HS-27A (cell line): ENCODE results near the gene ADGRL4.
A peak's percentile ranks its signal among the peaks of the same experiment; 100 is the strongest.
"Not testable (repeated sequence)": the region's sequence is repeated elsewhere in the genome, so short reads cannot be mapped to it uniquely, and the experiment has no call there.

Experiments
- DNase-seq: peaks from one replicate; pipeline ENCODE4 v3.0.0-alpha.2; 2012; ENCODE audit warnings: low read depth, missing footprints

The ADGRL4 gene

DNA sequence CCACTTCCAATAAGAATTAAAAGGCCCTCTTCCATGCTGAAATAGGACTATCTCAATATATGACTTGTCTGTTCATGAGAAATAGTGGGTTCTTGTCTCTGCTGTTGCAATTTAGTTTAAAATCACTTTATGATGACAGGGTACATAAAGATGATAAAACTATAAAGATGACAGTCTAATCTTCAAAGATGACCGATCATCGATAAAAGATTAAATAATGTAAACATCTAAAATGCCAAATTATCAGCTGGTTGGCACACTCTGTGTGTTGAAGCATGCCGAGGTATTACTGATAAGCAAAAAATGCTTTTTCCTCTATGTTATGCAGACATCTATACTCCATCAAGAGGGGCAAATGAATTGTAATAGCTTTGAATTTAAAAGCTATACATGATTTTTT, 89.5 kb downstream of the ADGRL4 start:
- no peak for DNase-seq

DNA sequence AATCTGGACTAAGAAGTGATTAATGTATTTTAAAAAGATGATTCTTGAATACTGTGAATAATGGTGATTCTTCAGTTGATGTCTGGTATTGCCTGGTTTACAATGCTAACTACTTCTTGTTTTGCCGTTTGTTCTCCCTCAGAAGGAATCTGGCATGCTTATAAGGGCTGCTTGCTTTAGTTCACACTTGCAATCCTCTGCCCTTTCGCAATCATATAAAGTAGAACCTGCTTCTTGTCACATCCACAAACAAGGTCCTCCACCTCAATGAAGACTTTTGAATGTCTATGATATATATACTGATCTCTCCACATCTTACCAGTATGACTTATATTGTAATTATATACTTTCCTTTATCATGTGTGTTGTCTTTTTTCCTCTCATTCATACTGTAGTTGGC, 92.6 kb downstream of the ADGRL4 start:
- DNase-seq = no peak

DNA sequence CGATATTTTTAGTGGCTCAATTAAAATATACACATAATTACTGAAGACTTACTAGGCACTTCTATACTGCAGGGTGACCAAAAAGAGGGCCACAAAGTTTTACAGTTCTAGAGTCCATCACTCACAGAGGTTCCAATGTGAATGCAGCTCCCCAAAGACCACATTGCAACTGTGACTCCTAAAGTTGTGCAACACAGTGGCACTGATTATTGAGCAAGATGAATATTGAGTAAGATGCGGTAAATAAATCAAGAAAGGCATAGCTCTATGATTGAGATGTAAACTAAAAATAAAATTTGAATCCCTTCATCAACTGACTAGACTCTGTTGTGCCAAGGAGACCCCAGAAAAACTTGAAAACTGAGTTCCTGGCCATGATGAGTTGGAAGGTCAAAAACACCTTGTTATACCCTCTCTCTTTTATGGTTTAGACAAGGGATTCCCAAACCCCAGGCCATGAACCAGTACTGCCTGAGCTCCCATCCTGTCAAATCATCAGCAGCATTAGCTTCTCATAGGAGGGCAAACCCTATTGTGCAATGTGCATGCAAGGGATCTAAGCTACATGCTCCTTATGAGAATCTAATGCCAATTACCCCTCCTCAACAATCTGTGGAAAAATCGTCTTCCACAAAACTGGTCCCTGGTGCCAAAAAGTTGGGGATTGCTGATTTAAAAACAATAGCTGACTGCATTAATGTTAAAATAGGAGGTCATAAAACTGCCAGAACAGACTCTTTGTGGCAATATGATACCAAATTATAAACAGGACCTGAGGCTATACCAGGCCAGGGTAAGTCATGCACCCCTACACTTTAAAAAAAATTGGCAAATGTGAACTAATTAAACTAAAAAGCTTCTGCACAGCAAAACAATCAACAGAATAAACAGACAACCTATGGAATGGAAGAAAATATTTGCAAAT, 94.3 kb downstream of the ADGRL4 start:
- no peak for DNase-seq

DNA sequence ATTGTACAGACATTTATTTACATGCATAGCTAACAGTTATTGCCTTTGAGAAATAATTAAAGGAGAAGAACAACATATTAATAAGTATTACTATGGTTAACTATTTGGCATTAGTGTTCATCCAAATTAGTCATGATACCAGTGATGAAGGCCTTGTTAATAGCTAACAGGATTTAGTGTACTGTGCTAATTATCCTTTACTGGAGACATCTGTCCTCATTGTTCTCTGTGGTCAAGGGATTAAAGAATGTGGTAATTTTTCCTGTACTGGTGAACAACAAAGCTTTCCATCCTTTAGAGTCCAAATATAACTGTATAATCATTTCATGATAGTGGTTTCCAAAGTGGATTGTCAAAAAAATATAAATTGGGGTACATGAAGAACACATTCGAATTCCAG, 103.9 kb downstream of the ADGRL4 start:
- no peak for DNase-seq

DNA sequence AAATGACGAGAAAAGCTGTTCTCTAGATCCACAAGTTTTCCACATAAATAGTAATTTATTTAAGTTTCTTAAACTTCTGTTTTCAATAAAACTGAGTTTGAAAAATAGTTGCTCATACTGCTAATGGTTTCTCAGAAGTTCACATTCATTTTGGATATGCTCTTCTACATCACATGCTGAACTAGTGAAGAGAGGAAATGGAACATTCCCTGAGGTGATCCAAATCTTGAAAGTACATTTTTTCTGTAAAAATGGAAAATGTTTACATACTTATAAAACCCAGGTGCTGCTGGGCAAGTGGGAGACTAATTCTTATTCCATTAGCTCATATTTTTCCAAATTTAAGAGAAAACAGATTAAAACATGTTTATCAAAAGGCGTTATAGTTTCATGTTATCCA, 111.7 kb downstream of the ADGRL4 start:
- no peak for DNase-seq

DNA sequence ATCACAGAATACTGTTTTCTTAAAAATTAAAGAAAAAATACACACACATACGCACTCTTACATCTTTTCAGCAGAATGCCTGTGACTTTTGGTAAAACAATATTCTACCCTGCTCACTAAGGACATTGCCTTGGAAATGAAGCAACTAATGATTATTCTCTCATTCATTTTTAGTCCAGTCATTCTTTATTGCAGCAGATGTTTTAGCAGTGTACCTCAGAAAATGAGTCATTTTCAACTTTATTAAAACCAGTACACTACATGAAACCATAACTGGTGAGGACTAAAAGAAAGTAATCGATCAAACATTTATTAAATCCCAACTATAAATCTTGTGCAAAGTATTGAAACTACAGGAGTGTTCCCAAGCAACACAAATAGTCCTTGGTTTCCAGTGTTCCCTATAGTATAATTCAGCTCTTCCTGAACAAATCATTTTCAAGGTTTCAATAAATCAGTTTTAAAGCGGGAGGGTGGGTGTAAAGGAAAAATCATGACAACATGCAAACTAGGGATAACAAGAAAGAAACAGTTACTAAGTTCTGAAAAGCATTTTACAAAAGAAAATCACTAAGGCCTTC, 114.2 kb downstream of the ADGRL4 start:
- DNase-seq = no peak

DNA sequence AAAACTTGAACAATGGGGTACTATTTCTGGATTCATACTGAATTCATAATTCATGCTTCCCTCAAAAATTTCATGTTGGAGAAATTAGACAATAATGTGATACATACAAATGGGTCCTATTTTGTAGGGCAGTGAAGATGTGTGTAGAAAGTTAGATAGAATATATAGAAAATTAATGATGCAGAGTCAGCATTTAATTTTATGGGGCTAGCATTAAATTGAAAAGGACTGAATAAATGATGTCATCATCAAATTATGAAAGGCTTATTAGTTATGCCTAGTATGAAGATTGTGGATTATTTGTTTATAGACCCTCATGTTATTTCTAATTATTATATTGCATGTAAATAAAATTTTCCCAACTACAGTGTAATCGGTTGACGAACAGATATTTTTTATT, 119.1 kb downstream of the ADGRL4 start:
- no peak for DNase-seq

DNA sequence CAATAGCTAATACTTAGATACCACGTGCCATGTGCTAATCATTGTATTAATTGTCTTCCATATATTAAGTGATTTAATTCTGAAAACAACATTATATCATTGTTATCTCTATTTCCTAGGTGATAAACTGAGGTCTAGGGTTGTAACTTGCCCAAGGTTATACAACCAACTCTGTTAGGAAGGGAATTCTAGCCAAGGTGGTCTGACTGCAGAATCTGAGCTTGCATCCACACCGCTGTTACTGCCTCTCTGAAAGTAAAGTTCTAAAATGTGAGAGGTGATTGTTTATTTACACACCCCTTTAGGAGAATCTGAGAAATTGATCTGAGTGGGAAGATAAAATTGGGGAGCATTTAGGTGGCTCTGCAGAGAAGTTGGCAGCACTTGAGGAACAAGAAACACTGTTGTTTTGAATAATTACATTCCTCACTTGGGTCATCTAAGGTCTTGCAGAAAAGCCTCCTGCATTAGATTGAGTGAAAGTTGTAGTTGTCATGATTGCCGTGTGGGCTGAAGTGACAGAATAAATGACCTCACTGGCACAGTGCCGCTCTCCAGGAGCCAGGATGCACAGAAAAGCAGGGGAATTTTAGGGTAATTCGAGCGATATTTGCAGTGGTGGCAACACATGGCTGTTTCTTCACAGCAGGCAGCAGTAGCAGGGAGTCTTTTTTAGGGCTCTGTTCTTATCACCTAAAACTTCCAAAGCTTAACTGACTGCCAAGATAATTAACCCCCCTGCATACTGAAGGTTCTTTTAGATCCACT, 121.7 kb downstream of the ADGRL4 start:
- DNase-seq = no peak

DNA sequence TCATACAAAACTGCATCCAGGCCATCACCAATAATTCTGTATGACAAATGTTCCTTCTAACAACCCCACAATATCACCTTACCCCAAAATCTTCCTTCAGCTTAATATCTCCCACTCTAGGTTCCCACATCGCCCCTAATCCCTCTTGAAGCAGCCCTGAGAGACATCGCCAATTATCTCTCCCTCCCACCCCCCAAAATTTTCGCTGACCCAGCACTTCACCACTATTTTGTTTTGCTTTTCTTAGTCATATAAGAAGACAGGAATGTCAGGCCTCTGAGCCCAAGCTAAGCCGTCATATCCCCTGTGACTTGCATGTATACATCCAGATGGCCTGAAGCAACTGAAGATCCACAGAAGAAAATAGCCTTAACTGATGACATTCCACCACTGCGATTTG, 126.3 kb downstream of the ADGRL4 start:
- no peak for DNase-seq

DNA sequence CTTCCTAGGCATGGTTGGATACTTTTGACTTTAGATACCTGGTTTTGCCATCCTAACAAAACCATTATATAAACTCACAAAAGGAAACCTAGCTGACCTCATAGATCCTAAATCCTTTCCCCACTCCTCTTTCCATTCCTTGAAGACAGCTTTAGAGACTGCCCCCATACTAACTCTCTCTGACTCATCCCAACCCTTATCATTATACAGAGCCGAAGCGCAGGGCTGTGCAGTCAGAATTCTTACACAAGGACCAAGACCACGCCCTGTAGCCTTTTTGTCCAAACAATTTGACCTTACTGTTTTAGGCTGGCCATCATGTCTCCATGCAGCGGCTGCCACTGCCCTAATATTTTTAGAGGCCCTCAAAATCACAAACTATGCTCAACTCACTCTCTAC, 130.5 kb downstream of the ADGRL4 start:
- not testable (repeated sequence) for DNase-seq

DNA sequence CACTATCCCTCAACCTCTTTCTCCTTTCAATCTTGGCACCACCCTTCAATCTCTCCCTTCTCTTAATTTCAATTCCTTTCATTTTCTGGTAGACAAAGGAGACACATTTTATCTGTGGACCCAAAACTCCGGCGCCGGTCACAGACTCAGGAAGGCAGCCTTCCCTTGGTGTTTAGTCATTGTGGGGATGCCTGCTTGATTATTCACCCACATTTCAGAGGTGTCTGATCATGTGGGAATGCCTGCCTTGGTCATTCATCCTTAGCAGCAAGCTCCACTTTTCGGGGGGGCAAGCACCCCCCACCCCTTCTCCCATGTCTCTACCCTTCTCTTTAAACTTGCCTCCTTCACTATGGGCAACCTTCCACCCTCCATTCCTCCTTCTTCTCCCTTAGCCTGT, 133.7 kb downstream of the ADGRL4 start:
- DNase-seq = peak; percentile 65

DNA sequence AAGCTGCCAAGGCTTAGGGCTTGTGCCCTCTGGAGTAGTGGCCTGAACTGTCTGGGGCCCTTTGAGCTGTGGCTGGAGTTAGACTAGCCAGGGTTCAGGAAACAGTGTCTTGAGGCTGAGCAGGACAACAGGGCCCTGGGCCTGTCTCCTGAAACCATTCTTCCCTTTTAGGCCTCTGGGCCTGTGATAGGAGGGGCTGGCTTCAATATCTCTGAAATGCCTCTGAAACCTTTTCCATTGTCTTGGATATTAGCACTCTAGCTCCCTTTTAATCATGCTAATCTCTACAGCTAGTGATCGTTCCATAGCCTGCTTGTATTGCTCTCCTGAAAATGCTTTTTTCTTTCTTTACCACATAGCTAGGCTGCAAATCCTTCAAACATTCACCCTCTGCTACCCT, 135.3 kb downstream of the ADGRL4 start:
- DNase-seq = no peak

DNA sequence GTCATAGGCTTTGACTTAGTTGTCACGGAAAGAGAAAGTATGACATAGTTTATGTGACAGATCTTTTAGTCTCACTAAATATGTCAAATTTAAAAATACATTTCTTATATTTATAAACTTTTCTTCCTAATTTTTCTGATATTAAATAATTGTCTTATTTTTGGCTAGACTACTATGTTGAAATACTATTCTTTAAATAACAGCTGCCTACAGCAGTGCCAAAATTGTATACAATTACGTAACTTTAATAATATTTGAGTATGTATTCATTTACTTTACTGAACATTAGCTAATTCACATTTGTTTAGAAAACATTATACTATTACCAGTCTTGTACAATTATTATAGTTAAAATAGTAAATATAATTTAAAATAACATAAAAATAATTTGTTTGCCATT, 137.4 kb downstream of the ADGRL4 start:
- no peak for DNase-seq

DNA sequence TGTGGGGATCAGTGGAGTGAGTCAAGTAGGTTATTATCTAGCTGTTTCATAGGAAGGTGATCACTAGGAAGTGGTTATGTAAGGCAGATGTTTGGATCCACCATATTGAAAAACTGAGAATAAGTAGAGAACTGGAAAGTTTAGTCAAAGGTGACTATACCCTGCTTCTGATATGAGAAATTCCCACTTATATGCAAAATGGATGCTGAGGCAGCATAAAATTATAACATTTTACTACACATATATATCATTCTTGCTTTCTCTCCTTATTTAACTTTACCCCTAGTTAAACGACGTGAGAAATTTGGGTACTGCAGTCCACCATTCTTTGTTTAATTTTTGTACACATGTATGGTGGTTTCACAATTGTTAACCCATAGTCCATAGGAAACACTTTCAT, 142.4 kb downstream of the ADGRL4 start:
- DNase-seq = no peak

DNA sequence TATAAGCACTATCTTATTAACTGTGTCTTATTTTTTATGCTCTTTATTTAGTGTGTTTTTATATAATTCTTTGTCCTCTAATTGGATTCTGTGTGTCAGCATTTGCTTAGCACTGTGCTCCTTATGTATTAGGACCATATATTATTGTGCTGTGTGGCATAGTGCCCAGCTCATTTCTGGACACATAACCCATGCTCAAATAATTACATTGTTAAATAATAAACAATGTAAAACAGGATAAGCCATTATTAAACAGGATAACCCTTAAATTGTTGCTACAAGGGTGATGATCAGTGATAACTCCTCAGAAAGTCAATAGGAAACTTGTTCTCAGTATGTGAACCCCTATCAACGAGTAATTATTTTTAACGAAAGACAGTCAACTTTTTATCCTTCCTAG, 150.4 kb downstream of the ADGRL4 start:
- no peak for DNase-seq

DNA sequence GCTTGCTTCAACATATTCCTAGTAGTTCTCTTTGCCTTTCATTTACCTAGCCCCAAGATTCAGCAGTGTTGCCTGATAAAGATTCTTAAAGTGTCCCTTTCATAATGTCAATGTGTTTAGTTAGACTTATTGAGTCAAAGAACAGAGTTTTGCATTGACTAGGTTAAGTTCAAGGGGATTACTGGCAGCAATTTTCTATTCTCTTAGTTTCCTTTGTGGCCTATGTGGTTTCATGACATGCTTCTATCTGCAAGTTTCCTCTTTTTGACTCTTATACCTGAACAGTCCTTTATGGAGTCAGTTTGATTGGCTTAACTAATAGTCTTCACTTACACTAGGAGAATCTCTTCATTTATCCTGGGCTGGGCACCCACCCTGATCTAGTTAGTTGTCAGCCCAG, 151.3 kb downstream of the ADGRL4 start:
- DNase-seq = no peak

DNA sequence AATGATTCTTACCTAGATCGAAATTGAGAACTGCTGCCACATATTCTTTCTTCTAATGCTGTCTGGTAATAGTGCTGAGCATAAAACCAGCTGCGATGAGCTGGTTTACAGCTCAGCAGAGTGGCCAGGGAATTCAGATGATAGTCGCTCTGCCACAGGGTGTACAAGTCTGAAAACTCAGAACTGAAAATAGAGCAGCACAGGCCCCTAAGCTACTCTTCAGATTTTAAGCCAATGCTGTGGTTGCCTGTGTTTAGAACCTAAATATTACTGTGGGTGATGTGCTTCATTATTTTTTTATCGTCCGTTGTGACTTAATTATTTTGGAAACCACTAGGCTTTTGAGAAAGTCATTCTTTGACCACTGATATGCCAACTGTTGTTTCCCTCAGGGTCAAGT, 152.0 kb downstream of the ADGRL4 start:
- no peak for DNase-seq

DNA sequence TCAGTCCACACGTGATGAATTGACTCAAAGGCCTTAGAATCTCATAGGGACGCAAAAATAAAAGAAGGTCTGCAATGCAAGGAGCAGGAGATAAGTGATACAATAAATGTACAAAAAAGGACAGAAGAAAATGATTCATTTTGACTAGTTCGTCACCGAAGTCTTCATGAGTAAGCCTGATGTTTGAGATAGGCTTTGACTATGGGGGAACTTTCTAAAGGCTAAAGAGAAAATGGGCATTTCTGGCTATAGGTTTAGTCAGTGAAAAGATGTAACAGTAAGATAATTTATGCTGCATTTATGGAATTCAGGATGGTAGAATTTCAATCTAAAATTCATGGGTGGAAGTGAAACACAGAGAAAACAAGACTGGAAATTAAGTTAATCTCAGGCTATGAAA, 163.0 kb downstream of the ADGRL4 start:
- DNase-seq = no peak

DNA sequence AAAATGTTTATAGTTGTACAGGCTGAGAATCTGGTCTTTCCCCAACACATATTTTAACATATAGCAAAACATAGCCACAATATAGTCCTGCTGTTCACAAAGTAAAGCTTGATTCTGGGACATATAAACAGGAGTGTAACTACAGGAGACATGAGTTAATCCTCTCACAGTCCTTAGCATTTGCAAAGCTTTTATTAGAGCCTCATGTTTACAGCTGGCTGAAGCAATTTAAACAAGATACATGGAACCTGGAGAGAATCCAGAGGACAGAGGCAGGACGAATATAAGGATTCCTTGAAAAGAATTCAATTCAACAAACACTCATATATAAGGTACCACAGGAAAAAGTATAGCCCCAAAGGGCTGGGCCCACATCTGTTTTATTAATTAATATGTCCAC, 163.4 kb downstream of the ADGRL4 start:
- DNase-seq = no peak

DNA sequence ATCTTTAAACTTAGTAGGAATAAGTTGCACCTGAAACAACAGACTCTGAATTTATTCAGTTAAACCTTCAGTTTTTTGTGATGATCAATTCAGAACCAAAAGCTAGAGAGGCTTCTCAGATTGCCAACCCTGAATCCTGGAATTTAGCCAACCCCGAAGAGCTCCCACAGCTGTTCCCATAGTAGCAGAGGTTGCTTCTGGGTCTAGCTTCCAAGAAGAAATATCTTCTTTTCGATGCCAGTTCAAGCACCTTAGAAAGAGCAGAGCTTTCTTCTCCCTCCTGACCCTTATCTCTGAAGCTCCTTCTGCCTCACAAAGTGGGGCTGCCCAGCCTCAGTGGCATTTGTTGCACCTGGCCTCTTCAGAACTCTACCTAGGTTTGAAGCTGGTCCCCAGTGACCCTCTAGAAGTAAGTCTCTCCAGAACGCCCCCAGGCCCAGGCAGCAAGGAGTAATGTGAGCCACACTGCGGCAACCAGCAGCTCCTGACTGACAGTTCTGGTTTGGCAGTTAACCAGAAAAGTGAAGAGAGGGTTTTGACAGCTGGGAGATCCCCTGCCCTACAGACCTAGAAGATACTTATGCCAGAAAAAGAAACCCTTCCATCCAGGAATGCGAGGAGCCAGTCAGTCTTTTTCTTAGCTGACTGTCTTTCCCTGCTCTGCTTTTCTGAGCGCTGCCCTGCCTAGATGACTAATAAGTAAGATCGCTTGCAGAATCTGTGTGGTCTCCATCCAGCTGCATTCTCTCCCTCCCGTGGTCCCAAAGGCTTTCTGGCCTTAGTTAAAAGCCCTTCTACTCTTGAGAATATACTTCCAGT, 165.9 kb downstream of the ADGRL4 start:
- peak; percentile 78 for DNase-seq
